Mesothelial cell of epicardium (in vitro differentiated cells): ENCODE measurements around the gene ORC4. TPM values are rescaled to one million over a fixed set of nuclear protein-coding genes. Genes with fewer than 3 reads are reported as not detected.
"Not testable (repeated sequence)": the region's sequence is repeated elsewhere in the genome, so short reads cannot be mapped to it uniquely, and the experiment has no call there.

ENCODE experiments used
- DNase-seq, 2 experiments: peaks; one replicate each; pipeline ENCODE4 v3.0.0; 2021; ENCODE audit warnings: low spot score in 2 of 2; ENCODE audit not compliant: unreplicated experiment in 2 of 2
- H3K27ac Mint-ChIP-seq: 2 replicates; pipeline ENCODE4 v1.8.0; 2021; ENCODE audit warnings: mixed read lengths
- H3K27me3 Mint-ChIP-seq: 2 replicates; pipeline ENCODE4 v1.8.0; 2021; ENCODE audit warnings: low read depth, mixed read lengths
- H3K36me3 Mint-ChIP-seq: 2 replicates; pipeline ENCODE4 v1.8.0; 2021; ENCODE audit warnings: mixed read lengths
- H3K4me1 Mint-ChIP-seq: 2 replicates; pipeline ENCODE4 v1.8.0; 2021; ENCODE audit warnings: mixed read lengths
- H3K4me3 Mint-ChIP-seq: 2 replicates; pipeline ENCODE4 v1.8.0; 2021; ENCODE audit warnings: mild to moderate bottlenecking, moderate library complexity, mixed read lengths
- H3K9me3 Mint-ChIP-seq: 2 replicates; pipeline ENCODE4 v1.8.0; 2021; ENCODE audit warnings: mixed read lengths
- total RNA-seq: library from RNA; stranded (reverse); gene quantifications from 3 replicates; pipeline ENCODE4 v1.2.1, GENCODE V29; 2021
- TF ChIP-seq, protein P1 (sequence below): fragments of 200-600 bp; sonication (generic); IDR thresholded peaks from one replicate; pipeline ENCODE4 v1.5.0; 2021; ENCODE audit warnings: antibody characterized with exemption; ENCODE audit not compliant: unreplicated experiment

The ORC4 gene
- total RNA-seq, 1 donor from 2014 or later, result 69.8 TPM

DNA sequence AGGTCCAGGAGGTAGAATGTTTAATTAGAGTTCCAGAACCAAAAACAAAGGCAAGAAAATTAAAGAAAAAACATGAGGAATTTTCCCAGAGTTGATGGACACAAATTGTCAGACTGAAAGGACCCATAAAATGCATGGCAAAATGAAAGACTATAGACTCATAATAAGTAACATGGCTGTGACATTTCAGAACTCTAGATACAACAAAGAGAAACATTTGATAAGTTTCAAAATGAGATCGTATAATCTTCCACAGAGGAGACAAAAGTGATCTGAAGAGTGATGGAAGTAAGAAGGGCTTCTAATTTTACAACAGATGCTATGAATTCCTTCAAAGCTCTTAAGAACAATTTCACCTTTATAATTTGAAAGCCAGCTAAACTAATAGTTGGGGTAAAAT lies 20.4 kb downstream of the ORC4 start:
- H3K4me3 Mint-ChIP-seq, result no peak overlapping the region
- no peaks in the 10 kb centered on the region for H3K27me3 Mint-ChIP-seq
- TF ChIP-seq, protein P1, sequence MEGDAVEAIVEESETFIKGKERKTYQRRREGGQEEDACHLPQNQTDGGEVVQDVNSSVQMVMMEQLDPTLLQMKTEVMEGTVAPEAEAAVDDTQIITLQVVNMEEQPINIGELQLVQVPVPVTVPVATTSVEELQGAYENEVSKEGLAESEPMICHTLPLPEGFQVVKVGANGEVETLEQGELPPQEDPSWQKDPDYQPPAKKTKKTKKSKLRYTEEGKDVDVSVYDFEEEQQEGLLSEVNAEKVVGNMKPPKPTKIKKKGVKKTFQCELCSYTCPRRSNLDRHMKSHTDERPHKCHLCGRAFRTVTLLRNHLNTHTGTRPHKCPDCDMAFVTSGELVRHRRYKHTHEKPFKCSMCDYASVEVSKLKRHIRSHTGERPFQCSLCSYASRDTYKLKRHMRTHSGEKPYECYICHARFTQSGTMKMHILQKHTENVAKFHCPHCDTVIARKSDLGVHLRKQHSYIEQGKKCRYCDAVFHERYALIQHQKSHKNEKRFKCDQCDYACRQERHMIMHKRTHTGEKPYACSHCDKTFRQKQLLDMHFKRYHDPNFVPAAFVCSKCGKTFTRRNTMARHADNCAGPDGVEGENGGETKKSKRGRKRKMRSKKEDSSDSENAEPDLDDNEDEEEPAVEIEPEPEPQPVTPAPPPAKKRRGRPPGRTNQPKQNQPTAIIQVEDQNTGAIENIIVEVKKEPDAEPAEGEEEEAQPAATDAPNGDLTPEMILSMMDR, result no peak
- peaks cover 55% of the 10 kb centered on the region for H3K36me3 Mint-ChIP-seq
- H3K27ac Mint-ChIP-seq, result no peak overlapping the region
- peaks cover 49% of the 10 kb centered on the region for H3K9me3 Mint-ChIP-seq
- H3K4me1 Mint-ChIP-seq, result peaks cover 10% of the 10 kb centered on the region
- no peak for DNase-seq

DNA sequence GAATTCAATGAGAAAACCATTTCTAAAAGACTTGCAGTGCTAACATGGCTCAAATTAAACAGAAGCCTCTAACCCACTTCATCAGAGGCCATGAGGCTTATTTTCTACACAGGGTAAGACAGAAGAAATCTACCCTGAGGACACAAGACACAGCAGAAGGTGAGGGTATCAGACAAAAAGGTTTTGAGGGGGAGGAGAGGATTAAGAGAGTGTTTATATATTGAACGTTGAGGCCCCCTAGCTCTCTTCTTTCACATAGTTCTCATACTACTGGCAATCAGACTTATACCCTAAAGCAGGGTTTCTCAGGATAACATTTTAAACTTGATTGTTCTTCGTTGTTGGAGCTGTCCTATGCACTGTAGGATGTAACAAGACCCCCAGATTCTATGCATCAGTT lies 21.4 kb downstream of the ORC4 start:
- Mint-ChIP-seq H3K27ac (peak overlapping the region; percentile 37), H3K36me3 (peaks cover 54% of the 10 kb centered on the region), H3K4me3 (no peak overlapping the region), H3K27me3 (no peaks in the 10 kb centered on the region), H3K4me1 (peaks cover 10% of the 10 kb centered on the region), H3K9me3 (peaks cover 47% of the 10 kb centered on the region)
- TF ChIP-seq, protein P1, result no peak
- DNase-seq, result no peak

DNA sequence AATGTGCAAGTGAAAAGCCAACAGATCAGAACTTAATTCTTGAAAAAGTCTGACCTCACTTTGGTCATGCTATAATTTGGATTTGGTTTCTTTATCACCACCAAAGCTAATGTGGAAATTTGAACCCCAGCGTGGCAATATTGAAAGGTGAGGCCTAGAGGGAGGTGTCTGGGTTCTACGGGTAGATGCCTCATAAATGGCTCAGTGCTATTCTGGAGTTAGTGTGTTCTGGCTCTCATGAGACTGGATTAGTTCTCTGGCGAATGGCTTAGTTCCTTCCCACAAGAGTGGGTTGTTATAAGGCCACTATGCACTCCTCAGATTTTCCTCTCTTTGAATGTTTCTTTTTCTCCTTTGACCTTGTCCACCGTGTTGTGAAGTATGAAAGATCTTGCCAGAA lies 22.3 kb downstream of the ORC4 start:
- H3K9me3 Mint-ChIP-seq, result peaks cover 40% of the 10 kb centered on the region
- H3K27ac Mint-ChIP-seq, result no peak overlapping the region
- H3K36me3 Mint-ChIP-seq, result peaks cover 46% of the 10 kb centered on the region
- TF ChIP-seq, protein P1, result no peak
- H3K4me1 Mint-ChIP-seq, result peaks cover 10% of the 10 kb centered on the region
- no peaks in the 10 kb centered on the region for H3K27me3 Mint-ChIP-seq
- no peak for DNase-seq
- H3K4me3 Mint-ChIP-seq, result no peak overlapping the region

DNA sequence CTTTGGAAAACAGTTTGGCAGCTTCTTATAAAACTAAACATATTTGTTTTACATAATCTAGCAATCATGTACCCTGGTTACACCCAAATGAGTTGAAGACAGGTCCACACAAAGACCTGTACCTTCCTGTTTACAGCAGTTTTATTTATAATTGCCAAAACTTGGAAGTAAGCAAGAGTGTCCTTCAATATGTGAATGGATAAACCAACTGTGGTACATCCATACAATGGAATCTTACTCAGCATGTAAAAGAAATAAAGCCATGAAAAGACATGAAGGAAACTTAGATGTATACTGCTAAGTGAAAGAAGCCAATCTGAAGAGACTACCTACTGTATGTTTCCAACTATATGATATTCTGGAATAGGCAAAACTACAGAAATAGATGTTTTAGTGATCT lies 23.7 kb downstream of the ORC4 start:
- Mint-ChIP-seq H3K4me1 (peaks cover 10% of the 10 kb centered on the region), H3K9me3 (peaks cover 26% of the 10 kb centered on the region), H3K36me3 (peaks cover 33% of the 10 kb centered on the region), H3K27ac (no peak overlapping the region), H3K4me3 (no peak overlapping the region), H3K27me3 (no peaks in the 10 kb centered on the region)
- DNase-seq, result no peak
- TF ChIP-seq, protein P1, result no peak

DNA sequence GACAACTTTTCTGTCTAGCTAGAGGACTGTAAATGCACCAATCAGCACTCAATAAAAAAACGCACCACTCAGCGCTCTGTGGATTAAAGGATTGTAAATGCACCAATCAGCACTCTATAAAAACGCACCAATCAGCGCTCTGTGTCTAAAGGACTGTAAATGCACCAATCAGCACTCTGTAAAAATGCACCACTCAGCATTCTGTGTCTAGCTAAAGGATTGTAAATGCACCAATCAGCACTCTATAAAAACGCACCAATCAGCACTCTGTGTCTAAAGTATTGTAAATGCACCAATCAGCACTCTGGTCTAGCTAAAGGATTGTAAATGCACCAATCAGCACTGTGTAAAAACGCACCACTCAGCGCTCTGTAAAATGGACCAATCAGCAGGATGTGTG lies 25.6 kb downstream of the ORC4 start:
- not testable (repeated sequence) for DNase-seq, H3K27me3 Mint-ChIP-seq, H3K4me1 Mint-ChIP-seq, H3K4me3 Mint-ChIP-seq, H3K27ac Mint-ChIP-seq
- Mint-ChIP-seq H3K36me3 (peaks cover 29% of the 10 kb centered on the region), H3K9me3 (peaks cover 21% of the 10 kb centered on the region)

DNA sequence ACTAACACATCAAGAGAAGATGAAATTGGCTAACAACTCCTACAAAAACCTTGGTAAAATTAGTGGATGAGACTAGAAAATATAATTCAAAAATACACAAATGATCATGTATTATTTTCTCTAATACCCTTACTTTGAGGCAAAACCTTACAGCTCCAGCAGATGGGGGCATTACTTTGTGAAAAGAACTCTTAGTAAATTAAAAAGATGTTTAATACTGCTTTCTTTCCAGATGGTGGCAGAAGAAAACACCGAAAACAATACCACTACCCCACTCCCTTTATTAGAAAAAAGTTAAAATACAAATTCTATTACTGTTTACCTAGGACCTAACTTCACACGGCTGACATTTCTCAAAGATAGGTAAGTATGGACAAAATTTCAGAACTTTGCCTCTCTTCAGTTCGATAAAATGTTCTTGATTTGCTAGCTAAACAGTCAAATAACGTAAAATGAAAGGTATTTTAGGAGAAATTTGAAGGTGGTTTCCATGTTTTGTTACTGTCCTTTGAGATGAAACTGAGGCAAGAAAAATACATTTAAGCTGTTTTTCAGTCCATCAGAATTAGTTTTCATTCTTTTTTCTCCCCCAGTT lies 30.6 kb downstream of the ORC4 start:
- no peaks in the 10 kb centered on the region for H3K27me3 Mint-ChIP-seq
- DNase-seq, result no peak
- H3K27ac Mint-ChIP-seq, result peak overlapping the region; percentile 59
- H3K9me3 Mint-ChIP-seq, result peaks cover 5% of the 10 kb centered on the region
- H3K4me3 Mint-ChIP-seq, result no peak overlapping the region
- TF ChIP-seq, protein P1, result peak; percentile 41
- H3K4me1 Mint-ChIP-seq, result no peaks in the 10 kb centered on the region
- H3K36me3 Mint-ChIP-seq, result peaks cover 6% of the 10 kb centered on the region
